GM18499 (cell line): ENCODE data around the gene PHLDA2.

Source experiments
- ATAC-seq: cut with Tn5 transposase; IDR thresholded peaks from one replicate; pipeline ENCODE4 v1.9.1; 2021; ENCODE audit warnings: moderate number of reproducible peaks; ENCODE audit not compliant: insufficient read depth, unreplicated experiment

Gene PHLDA2, protein sequence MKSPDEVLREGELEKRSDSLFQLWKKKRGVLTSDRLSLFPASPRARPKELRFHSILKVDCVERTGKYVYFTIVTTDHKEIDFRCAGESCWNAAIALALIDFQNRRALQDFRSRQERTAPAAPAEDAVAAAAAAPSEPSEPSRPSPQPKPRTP

DNA sequence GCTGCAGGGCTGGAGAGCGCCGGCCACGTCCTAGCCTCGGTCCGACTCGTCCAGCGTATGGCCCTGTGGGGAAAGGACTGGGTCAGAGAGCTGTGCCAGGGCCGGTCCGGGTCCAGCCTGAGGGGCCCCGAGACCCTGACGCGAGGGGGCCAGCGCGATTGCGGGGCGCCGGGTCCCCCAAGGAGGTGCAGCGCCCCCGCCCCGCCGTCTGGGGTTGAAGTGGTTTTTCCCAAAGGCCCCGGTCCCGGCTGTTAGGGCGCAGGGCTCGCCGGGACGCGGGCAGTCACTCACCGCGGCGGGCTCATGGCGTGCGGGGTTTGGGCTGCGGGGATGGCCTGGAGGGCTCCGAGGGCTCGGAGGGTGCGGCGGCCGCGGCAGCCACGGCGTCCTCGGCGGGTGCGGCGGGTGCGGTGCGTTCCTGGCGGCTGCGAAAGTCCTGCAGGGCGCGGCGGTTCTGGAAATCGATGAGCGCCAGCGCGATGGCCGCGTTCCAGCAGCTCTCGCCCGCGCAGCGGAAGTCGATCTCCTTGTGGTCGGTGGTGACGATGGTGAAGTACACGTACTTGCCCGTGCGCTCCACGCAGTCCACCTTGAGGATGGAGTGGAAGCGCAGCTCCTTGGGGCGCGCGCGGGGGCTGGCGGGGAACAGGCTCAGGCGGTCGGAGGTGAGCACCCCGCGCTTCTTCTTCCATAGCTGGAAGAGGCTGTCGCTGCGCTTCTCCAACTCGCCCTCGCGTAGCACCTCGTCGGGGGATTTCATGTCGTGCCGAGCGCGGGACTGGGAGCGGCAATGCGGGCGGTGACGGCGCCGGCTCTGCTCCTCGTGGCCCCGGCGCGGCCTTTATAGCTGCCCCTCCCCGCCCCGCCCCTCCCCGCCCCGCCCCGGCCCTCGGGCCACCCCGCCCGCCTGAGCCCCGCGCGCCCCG, at the start of gene PHLDA2:
TSS of gene PHLDA2 (minus strand) at position 816 of the 926 bp plus-strand sequence. CDS start at position 760, 56 bp downstream.
- ATAC-seq: no peak

DNA sequence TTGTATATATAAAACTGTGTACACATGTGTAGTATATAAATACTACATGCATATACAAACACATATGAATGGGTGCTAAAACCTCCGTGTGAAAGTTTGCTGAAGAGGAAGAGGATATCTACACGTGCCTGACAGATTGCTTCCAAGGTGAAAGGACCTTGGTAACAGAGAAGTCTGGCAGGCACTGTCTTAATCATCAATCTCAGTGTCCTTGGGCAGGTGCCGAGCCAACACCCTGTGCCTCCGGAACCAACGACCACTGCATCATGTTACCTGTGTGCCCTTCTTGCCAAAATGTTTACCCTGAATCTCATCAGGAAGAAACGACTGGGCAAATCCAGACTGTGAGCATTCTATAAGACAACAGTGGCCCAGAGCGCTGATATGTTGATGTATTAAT, 47.9 kb upstream of the PHLDA2 start:
- ATAC-seq: no peak

GRCh38 chr11:2976294-2977063, 47.3 kb upstream of the PHLDA2 start:
- no peak for ATAC-seq

GRCh38 chr11:2975594-2975993, 46.4 kb upstream of the PHLDA2 start:
- no peak for ATAC-seq

- no peak for ATAC-seq
These were observed 45.1 kb upstream of the PHLDA2 start for GRCh38 chr11:2974272-2974671.

- ATAC-seq: no peak
These were observed 39.2 kb upstream of the PHLDA2 start for GRCh38 chr11:2968341-2968900.

DNA sequence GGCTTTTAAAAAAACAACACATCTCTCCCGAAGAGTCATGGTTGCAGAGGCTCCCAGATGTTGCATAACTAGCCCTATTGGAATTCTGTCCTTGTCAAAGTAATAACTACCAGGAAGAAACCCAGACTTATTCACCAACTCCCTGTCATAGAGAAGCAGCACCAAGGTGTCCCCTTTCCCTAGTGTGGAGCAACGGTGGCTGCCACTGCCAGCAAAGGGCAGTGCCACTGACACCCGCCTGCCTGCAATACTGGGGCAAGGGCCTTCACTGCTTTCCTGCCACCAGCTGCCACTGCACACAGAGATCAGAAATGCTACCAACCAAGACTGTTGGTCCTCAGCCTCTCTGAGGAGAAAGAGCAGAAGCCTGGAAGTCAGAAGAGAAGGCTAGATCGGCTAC, 35.6 kb upstream of the PHLDA2 start:
- no peak for ATAC-seq

GRCh38 chr11:2963761-2964160, 34.5 kb upstream of the PHLDA2 start:
- no peak for ATAC-seq

DNA sequence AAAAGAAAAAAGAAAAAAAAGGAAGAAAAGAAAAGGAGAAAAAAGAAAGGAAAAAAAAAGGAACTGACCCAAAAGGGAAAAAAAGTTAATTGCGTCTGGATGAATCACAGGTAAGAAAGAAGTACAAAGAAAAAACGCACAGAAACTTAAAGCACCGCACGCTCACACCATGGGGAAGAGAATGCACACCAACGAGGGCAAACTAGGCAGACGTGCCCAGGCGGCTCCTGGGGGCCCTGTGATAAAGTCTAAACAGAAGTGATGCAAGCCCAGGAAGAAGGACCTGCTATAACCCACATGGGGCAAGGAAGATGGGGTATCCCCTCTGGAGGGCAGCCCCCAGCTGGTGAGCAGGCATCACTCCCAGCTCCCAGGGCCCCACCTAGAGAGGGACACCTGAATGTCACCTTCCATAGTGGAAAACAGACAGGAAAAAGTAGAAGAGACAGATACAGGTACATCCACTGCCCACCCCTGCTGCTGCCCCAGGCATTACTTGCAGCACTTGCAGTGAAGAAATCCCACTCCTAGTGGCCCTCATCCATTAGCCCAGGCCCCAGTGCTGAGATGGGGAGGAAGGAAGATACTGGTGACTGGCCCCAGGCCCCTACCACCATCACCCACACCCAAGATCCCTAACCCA, 34.0 kb upstream of the PHLDA2 start:
- ATAC-seq: no peak

DNA sequence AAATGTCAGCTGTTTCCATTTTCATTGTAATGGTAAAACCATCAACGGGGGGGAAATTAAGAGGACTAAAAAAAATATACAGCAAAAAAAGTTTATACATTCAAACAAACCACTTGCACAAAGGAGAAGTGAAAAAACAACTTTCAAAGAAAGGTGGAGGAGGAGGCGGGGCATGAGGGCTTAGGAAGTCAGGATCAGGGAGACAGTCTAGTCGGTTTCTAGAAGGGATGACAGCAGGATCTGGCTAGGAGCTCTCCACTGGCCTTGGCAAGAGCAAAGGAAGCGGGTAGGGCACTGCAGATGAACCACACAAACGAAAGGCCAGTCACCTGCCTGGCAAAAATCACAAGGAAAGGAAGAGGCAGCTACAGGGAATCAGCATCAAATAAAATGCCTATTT, 31.9 kb upstream of the PHLDA2 start:
- no peak for ATAC-seq

DNA sequence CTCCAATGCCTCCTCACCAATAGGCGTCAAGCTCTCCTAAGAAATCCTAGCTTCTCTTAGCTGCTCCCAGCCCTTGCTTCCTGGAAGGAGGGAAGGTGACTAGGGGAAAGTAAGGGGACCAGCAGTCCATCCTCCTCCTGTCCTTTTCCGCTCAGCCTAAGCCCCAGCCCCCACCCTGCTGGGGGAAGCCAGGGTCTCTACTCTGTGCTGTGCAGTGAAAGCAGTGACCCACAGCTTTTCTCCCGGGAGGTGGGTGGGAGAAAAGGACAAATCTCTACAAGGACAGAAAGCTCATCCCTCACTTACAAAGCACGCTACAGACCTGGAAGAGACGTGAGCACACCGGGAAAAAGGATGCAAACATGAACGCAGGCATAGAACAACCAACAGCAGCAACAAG, 30.9 kb upstream of the PHLDA2 start:
- no peak for ATAC-seq

- no peak for ATAC-seq
These were observed 29.0 kb upstream of the PHLDA2 start for GRCh38 chr11:2958251-2958650.

DNA sequence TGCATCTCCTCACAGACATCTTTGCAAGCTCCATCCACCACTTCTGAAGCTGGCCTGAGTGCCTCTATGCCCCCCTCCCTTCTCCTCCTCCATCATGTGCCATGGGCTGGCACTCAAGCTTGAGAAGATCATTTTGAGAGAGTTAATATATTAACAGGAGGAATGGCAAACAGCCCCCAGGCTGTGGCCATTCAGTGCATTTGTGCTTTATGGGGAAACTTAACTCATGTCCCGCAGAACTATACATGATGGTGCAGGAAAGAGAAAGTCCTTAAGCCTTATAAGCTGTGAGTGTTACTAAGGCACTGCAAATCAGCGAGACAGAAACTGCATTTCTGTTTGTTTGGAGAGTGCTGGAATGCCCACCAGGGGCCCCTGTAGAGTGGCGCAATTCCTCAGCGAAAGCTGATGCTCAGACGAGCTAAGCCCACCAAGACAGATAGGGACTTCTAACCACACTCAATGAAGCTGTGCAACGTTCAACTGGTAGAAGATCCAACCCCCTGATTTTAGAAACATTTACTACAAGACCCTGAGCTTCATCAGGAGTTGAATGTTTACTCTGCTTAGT, 26.8 kb upstream of the PHLDA2 start:
- ATAC-seq: no peak

DNA sequence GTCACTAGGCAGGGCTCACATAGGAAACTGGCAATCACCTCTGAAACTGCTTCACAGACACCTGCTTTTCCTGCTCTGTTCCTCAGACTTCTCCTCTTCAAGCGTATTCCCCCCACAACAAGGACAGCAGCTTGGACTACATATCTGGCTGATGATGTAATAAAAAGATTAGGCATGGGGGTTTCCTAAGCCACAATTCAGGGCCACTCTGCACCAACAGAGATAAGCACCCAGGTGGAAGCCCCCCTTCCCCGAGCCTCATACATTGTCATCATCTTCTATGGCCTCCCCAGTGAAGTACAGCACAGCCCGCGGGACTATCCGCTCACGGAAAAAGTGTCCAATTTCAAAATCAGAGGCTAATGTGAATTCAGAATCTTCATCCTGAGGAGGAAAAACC, 25.0 kb upstream of the PHLDA2 start:
- ATAC-seq: no peak

DNA sequence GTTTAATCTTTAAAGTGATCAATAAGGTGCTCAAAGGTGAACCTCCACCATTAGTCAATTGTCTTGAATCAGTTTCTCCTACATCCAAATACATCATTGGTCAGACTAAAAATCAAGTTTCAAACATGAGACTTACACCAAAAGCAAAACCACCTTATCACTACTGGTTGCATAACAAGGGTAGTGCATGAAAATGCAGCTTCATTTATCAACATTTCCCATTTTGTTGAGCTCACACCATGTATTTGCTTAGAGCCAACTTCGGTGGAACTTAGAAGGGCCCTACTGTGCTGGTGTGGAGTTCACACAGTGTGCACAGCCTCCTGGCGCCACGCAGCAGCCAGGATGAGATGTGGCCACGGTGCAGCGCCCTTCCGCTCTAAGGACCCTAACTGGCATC, 23.1 kb upstream of the PHLDA2 start:
- no peak for ATAC-seq

GRCh38 chr11:2951231-2952110, 22.3 kb upstream of the PHLDA2 start:
- no peak for ATAC-seq

DNA sequence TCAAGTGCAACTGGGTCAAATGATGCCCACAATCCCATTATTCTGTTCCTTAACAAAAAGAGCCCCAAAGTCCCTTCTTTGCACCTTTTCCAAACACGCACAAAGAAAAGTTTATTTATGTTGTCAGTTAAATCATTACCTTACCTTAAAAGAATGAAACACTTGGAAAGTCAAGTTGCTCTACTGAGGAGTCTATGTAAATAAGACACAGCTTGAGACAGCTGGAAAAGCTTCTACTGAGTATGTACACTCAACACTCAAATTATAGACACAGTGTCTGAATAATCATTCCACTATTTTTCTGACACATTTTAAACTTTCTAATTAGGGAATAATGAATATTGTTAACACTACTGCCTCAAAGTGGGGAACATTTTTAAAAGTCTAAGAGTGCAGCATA, 21.6 kb upstream of the PHLDA2 start:
- ATAC-seq: no peak

DNA sequence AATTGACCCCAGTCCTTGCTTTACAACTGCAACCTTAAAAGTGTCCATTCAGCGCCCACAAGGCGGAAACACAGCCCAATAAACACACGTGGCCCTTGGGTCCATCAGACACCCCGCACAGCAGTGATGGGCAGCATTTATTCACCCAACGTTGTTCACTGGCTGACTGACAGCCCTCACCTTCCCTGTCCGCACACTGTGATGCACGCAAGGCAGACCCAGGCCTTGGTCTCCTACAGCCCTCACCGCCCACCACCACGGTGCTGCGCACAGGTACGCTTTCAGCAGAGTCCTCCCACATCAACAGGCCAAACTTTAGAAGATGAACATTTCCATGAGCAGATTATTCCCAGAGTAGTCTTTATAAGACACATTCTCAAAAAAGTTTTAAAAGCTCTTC, 20.7 kb upstream of the PHLDA2 start:
- ATAC-seq: no peak

DNA sequence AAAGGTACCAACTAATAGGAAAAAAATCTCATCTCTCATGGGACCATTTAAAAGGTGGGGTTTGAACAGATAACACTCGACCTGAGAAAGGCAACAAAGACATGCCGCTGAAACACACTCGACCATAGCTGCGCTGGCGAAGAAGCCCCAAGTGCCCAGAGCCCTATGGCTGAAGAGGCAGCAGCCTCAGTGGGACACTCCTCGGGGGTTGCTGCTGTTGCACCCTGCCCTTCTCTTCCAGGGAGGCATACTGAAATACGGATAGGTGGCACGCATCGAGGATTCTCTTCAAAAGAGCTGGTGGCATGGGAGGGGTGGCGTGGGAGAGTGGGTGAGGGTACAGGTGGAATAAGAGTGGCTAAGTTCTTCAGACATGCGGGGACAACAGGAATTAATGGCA, 18.5 kb upstream of the PHLDA2 start:
- no peak for ATAC-seq
